Stimulated activated naive CD8-positive, alpha-beta T cell treated with anti-CD3 and anti-CD28 coated beads, Interleukin-15, amount 100 ng/mL, for 72 hours (primary cell): ENCODE results near the gene NANOS1.
A peak's percentile ranks its signal among the peaks of the same experiment; 100 is the strongest.

Experiments used
- ATAC-seq: fragments of 150-1000 bp; cut with Tn5 transposase; 2 replicates; pipeline ENCODE4 v1.10.0; 2021; ENCODE audit warnings: mild to moderate bottlenecking, moderate library complexity
- DNase-seq, 2 donors: peaks; one replicate each; pipeline ENCODE4 v3.0.0; 2021 to 2022
- H3K27ac Mint-ChIP-seq, 2 donors: one replicate each; pipeline ENCODE4 v1.8.0; 2022; ENCODE audit warnings: mild to moderate bottlenecking in 2 of 2, mixed read lengths in 2 of 2, moderate library complexity in 2 of 2
- H3K27me3 Mint-ChIP-seq: one replicate; pipeline ENCODE4 v1.8.0; 2022; ENCODE audit warnings: mixed read lengths
- H3K4me1 Mint-ChIP-seq: one replicate; pipeline ENCODE4 v1.8.0; 2022; ENCODE audit warnings: mild to moderate bottlenecking, mixed read lengths
- H3K4me3 Mint-ChIP-seq, 2 donors: one replicate each; pipeline ENCODE4 v1.8.0; 2022; ENCODE audit warnings: mild to moderate bottlenecking in 2 of 2, mixed read lengths in 2 of 2, moderate library complexity in 1 of 2
- H3K9me3 Mint-ChIP-seq, 2 donors: one replicate each; pipeline ENCODE4 v1.8.0; 2022; ENCODE audit warnings: mixed read lengths in 2 of 2

The NANOS1 gene

GRCh38 chr10:119029613-119030420, at the start of gene NANOS1:
NANOS1 (plus strand) TSS chr10:119029714; CDS start chr10:119029802, 88 bp downstream.
- Mint-ChIP-seq H3K4me3 (peak within 1 kb of the TSS; percentile 59 to 68), H3K9me3 (no peaks in the 10 kb centered on the region), H3K4me1 (peaks cover 18% of the 10 kb centered on the region), H3K27ac (no peak within 1 kb of the TSS), H3K27me3 (peaks cover 15% of the 10 kb centered on the region)
- DNase-seq (peak; percentile 38 to 48), ATAC-seq (peak; percentile 40)

- peak; percentile 45 for ATAC-seq
Measured at GRCh38 chr10:118980135-118980865, 49.2 kb upstream of the NANOS1 start.

GRCh38 chr10:118980870-118981269, 48.6 kb upstream of the NANOS1 start:
- Mint-ChIP-seq H3K4me3 (no peak overlapping the region), H3K27ac (no peak overlapping the region), H3K4me1 (no peaks in the 10 kb centered on the region), H3K9me3 (peaks cover 12 to 24% of the 10 kb centered on the region in 2 donors), H3K27me3 (peaks cover 43% of the 10 kb centered on the region)
- no peak for DNase-seq
- no peak for ATAC-seq

More at GRCh38 chr10:118980135-118980865, 49.2 kb upstream of the NANOS1 start:
- peaks cover 7 to 21% of the 10 kb centered on the region in 2 donors for H3K9me3 Mint-ChIP-seq
- peak overlapping the region in 1 of 2 donors; percentile 77 for H3K27ac Mint-ChIP-seq
- no peak overlapping the region for H3K4me3 Mint-ChIP-seq
- DNase-seq, result no peak
- H3K27me3 Mint-ChIP-seq, result peaks cover 43% of the 10 kb centered on the region
- H3K4me1 Mint-ChIP-seq, result no peaks in the 10 kb centered on the region

- DNase-seq (no peak), ATAC-seq (no peak)
- H3K9me3 Mint-ChIP-seq, result peaks cover 16 to 21% of the 10 kb centered on the region in 2 donors
- peaks cover 43% of the 10 kb centered on the region for H3K27me3 Mint-ChIP-seq
- H3K27ac Mint-ChIP-seq, result no peak overlapping the region
- peaks cover 4% of the 10 kb centered on the region for H3K4me1 Mint-ChIP-seq
- no peak overlapping the region for H3K4me3 Mint-ChIP-seq
Measured at GRCh38 chr10:118981946-118982345, 47.6 kb upstream of the NANOS1 start.

- Mint-ChIP-seq H3K27ac (no peak overlapping the region), H3K4me1 (peaks cover 8% of the 10 kb centered on the region), H3K4me3 (no peak overlapping the region), H3K9me3 (peaks cover 16 to 21% of the 10 kb centered on the region in 2 donors), H3K27me3 (peaks cover 44% of the 10 kb centered on the region)
- DNase-seq (no peak), ATAC-seq (no peak)
Measured at GRCh38 chr10:118982366-118982765, 47.1 kb upstream of the NANOS1 start.

- peaks cover 49% of the 10 kb centered on the region for H3K27me3 Mint-ChIP-seq
- no peak for DNase-seq
- H3K4me3 Mint-ChIP-seq, result no peak overlapping the region
- no peak overlapping the region for H3K27ac Mint-ChIP-seq
- peaks cover 16 to 21% of the 10 kb centered on the region in 2 donors for H3K9me3 Mint-ChIP-seq
- H3K4me1 Mint-ChIP-seq, result peaks cover 16% of the 10 kb centered on the region
- ATAC-seq, result no peak
Measured at GRCh38 chr10:118983263-118983662, 46.3 kb upstream of the NANOS1 start.

- ATAC-seq (no peak), DNase-seq (no peak)
- peaks cover 49% of the 10 kb centered on the region for H3K27me3 Mint-ChIP-seq
- H3K9me3 Mint-ChIP-seq, result peaks cover 16 to 21% of the 10 kb centered on the region in 2 donors
- no peak overlapping the region for H3K4me3 Mint-ChIP-seq
- peaks cover 16% of the 10 kb centered on the region for H3K4me1 Mint-ChIP-seq
- H3K27ac Mint-ChIP-seq, result no peak overlapping the region
Measured at GRCh38 chr10:118985576-118985975, 43.9 kb upstream of the NANOS1 start.

GRCh38 chr10:118986815-118987790, 42.4 kb upstream of the NANOS1 start:
- no peak for DNase-seq
- ATAC-seq, result peak; percentile 75
- Mint-ChIP-seq H3K9me3 (peaks cover 16 to 21% of the 10 kb centered on the region in 2 donors), H3K27me3 (peaks cover 54% of the 10 kb centered on the region), H3K27ac (peak overlapping the region in 1 of 2 donors; percentile 84), H3K4me3 (peak overlapping the region; percentile 24 to 32), H3K4me1 (peaks cover 16% of the 10 kb centered on the region)

GRCh38 chr10:118990326-118990725, 39.2 kb upstream of the NANOS1 start:
- ATAC-seq (no peak), DNase-seq (no peak)
- Mint-ChIP-seq H3K9me3 (peaks cover 8 to 9% of the 10 kb centered on the region in 2 donors), H3K27ac (no peak overlapping the region), H3K4me1 (peaks cover 16% of the 10 kb centered on the region), H3K27me3 (peaks cover 56% of the 10 kb centered on the region), H3K4me3 (no peak overlapping the region)

- no peak overlapping the region for H3K4me3 Mint-ChIP-seq
- peaks cover 7% of the 10 kb centered on the region for H3K4me1 Mint-ChIP-seq
- DNase-seq (no peak), ATAC-seq (no peak)
- H3K27me3 Mint-ChIP-seq, result peaks cover 75% of the 10 kb centered on the region
- H3K9me3 Mint-ChIP-seq, result no peaks in the 10 kb centered on the region
- no peak overlapping the region for H3K27ac Mint-ChIP-seq
Measured at GRCh38 chr10:118992496-118992895, 37.0 kb upstream of the NANOS1 start.

- H3K27ac Mint-ChIP-seq, result no peak overlapping the region
- no peaks in the 10 kb centered on the region for H3K9me3 Mint-ChIP-seq
- H3K27me3 Mint-ChIP-seq, result peaks cover 75% of the 10 kb centered on the region
- H3K4me1 Mint-ChIP-seq, result no peaks in the 10 kb centered on the region
- ATAC-seq (no peak), DNase-seq (no peak)
- H3K4me3 Mint-ChIP-seq, result no peak overlapping the region
Measured at GRCh38 chr10:118993214-118993613, 36.3 kb upstream of the NANOS1 start.

- Mint-ChIP-seq H3K4me3 (no peak overlapping the region), H3K27ac (no peak overlapping the region), H3K27me3 (peaks cover 68% of the 10 kb centered on the region)
Measured at GRCh38 chr10:118994321-118994720, 35.2 kb upstream of the NANOS1 start.

GRCh38 chr10:118995739-118996138, 33.8 kb upstream of the NANOS1 start:
- H3K9me3 Mint-ChIP-seq, result no peaks in the 10 kb centered on the region

More at GRCh38 chr10:118994321-118994720, 35.2 kb upstream of the NANOS1 start:
- no peak for DNase-seq
- H3K9me3 Mint-ChIP-seq, result no peaks in the 10 kb centered on the region
- H3K4me1 Mint-ChIP-seq, result no peaks in the 10 kb centered on the region
- no peak for ATAC-seq

GRCh38 chr10:118997379-118997778, 32.1 kb upstream of the NANOS1 start:
- peaks cover 63% of the 10 kb centered on the region for H3K27me3 Mint-ChIP-seq
- no peak overlapping the region for H3K4me3 Mint-ChIP-seq
- no peaks in the 10 kb centered on the region for H3K9me3 Mint-ChIP-seq
- H3K27ac Mint-ChIP-seq, result no peak overlapping the region
- no peak for DNase-seq
- no peak for ATAC-seq
- no peaks in the 10 kb centered on the region for H3K4me1 Mint-ChIP-seq

More at GRCh38 chr10:118995739-118996138, 33.8 kb upstream of the NANOS1 start:
- DNase-seq (no peak), ATAC-seq (no peak)
- no peaks in the 10 kb centered on the region for H3K4me1 Mint-ChIP-seq
- no peak overlapping the region for H3K4me3 Mint-ChIP-seq
- no peak overlapping the region for H3K27ac Mint-ChIP-seq
- peaks cover 61% of the 10 kb centered on the region for H3K27me3 Mint-ChIP-seq

- Mint-ChIP-seq H3K4me3 (no peak overlapping the region), H3K27ac (no peak overlapping the region), H3K9me3 (no peaks in the 10 kb centered on the region), H3K27me3 (peaks cover 58% of the 10 kb centered on the region), H3K4me1 (no peaks in the 10 kb centered on the region)
- DNase-seq (no peak), ATAC-seq (no peak)
Measured at GRCh38 chr10:118998183-118998582, 31.3 kb upstream of the NANOS1 start.
